ENCODE data around the gene CDKN2A. TPM values are rescaled to one million over a fixed set of nuclear protein-coding genes. Genes with fewer than 3 reads are reported as not detected.

Gene CDKN2A
- total and polyA plus RNA-seq, 11 donors: 0.40 to 1.7 (median 0.85) TPM; not detected in 4

DNA sequence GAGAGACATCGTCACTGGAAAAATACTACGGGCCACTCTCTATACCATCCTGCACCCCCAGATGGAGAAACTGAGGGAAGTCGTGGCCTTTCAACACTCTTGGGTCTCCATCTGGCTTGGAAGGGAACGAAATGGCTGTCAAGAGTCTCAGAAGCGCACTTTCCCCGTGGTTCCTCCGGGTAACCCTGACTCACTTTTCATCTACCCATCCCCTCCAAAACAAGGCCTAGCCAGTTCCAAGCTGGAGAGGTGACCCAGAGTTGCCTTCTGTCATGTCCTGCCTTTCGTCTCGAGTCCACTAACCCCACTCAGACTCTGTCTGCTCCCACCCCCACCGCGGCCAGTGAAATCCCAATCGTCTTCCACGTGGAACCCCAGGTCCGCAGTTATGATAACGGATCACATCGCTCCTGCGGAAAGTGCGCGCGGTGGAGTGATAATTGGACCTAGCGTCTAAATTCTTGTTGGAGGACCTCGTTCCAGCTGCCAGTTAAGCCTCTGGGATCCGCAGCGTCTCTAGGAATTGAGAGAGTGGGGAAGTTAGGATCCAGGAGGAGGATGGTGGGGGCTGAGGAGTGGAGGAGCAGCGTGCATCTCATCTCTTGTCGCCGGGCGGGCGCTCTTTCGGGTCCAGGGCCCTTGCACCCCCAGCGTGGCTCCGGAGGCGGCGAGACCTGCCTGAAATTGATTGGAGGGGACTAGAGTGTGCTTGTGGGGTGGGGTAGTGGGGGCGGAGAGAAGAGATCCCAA lies 4.6 kb downstream of the CDKN2A start:
- no peak for DNase-seq
- no peaks in the 10 kb centered on the region for H3K9me3 ChIP-seq
- H3K4me3 ChIP-seq: no peak overlapping the region
- H3K36me3 ChIP-seq: no peaks in the 10 kb centered on the region
- peaks cover 23 to 89% (median 66%) of the 10 kb centered on the region in 9 donors for H3K27me3 ChIP-seq
- intact Hi-C loops (cut with DNase I): loop anchor here in 2 of 10 donors (10.0 kb wide), 3 partner anchors 65 to 175 kb away; no protein-coding TSS in a partner anchor
- H3K27ac ChIP-seq: no peak overlapping the region
- ATAC-seq: no peak
- H3K4me1 ChIP-seq: peaks cover 0 to 13% (median 3%) of the 10 kb centered on the region in 12 donors
- WGBS, 4 donors: 10 to 31% (median 26%) methylated on average over 29 to 35 of the region's 35 CpGs
- no peak for TF ChIP-seq POLR2A (IDR thresholded peaks at IDR 0.05)
- TF ChIP-seq, protein P1, sequence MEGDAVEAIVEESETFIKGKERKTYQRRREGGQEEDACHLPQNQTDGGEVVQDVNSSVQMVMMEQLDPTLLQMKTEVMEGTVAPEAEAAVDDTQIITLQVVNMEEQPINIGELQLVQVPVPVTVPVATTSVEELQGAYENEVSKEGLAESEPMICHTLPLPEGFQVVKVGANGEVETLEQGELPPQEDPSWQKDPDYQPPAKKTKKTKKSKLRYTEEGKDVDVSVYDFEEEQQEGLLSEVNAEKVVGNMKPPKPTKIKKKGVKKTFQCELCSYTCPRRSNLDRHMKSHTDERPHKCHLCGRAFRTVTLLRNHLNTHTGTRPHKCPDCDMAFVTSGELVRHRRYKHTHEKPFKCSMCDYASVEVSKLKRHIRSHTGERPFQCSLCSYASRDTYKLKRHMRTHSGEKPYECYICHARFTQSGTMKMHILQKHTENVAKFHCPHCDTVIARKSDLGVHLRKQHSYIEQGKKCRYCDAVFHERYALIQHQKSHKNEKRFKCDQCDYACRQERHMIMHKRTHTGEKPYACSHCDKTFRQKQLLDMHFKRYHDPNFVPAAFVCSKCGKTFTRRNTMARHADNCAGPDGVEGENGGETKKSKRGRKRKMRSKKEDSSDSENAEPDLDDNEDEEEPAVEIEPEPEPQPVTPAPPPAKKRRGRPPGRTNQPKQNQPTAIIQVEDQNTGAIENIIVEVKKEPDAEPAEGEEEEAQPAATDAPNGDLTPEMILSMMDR (IDR thresholded peaks at IDR 0.05): no peak

DNA sequence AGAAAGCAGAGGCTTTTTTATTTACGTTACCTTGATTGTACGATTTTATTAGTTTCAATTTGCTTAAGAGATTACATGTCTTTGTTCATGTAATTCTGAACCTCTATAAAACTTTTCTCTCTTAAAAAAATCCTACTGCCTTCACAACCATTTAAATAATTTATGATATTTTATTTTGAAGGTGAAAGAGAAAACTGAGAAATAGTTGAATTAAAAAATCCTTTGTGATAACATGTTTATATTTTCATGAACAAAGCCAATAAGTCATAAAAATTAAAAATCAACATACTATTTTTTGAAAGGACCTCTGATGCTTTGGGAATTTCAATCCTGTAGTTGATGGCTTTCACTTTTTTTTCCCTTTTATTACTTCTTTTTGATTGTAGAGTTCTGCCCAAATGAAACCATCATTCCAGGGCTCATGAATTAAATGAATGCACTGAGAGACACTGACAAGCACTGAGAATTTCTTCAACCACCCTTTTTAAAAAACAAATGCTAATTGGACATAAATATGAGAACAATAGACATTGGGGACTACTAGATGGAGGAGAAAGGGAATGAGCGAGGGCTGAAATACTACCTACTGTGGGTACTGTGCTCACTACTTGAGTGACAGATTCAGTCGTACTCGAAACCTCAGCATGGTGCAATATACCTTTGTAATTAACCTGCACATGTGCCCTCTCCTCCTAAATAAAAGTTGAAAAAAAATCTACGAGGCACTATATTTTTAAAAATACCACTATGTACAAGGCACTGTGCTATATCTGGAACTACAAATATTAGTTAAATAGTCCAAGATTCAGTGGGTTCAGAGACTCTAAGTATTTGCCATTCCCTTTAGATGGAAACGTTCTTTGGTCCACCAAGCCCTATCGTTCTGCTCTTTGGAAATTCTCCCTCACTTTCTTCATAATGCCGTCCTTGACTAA lies 5.9 kb downstream of the CDKN2A start:
- 27 to 44% (median 39%) methylated on average over 9 of the region's 9 CpGs for WGBS, 4 donors
- no peak for DNase-seq
- no peak for TF ChIP-seq POLR2A (IDR thresholded peaks at IDR 0.05)
- TF ChIP-seq, protein P1 (IDR thresholded peaks at IDR 0.05): no peak
- Histone ChIP-seq H3K4me3 (no peak overlapping the region), H3K27me3 (peaks cover 14 to 94% (median 70%) of the 10 kb centered on the region in 9 donors), H3K27ac (no peak overlapping the region), H3K9me3 (no peaks in the 10 kb centered on the region), H3K36me3 (no peaks in the 10 kb centered on the region), H3K4me1 (peaks cover 0 to 7% (median 0%) of the 10 kb centered on the region in 12 donors)
- intact Hi-C loops (cut with DNase I): no loop called here
- ATAC-seq: no peak

DNA sequence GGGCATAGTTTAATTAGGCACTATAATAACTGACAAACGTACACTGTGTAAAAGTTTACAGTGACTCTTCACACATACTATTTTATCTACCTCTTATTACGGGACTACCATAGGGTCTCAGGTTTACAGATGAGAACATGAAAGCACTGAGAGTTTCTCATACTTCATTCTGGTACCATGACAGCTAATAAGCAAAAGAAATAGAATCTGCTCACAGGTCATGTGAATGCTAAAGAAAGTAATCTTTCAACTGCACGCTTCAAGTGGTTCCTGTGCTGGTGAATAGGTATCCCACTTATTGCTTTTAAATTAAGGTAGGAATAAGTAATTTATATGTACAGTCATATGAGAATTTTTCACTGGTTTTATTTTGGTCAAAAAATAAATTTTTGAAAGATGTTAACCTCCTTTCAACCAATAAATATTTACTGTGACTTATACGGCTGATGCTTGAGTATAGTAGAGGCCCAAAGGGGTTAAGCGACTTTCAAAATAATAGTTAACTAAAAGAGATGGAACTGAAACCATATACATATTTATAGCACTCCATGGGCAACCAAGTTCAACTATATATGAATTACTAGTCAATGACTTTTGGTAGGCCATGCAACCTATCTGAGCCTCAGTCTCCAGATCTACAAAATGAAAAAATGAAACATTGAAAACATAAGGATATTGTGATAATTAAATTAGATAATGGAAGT lies 8.1 kb downstream of the CDKN2A start:
- WGBS, 4 donors: 61 to 76% (median 70%) methylated on average over 5 of the region's 5 CpGs
- no peak for ATAC-seq
- Histone ChIP-seq H3K27me3 (peaks cover 11 to 96% (median 71%) of the 10 kb centered on the region in 9 donors), H3K4me1 (peaks cover 0 to 4% (median 0%) of the 10 kb centered on the region in 12 donors), H3K9me3 (no peaks in the 10 kb centered on the region), H3K4me3 (no peak overlapping the region), H3K27ac (no peak overlapping the region), H3K36me3 (no peaks in the 10 kb centered on the region)
- DNase-seq: no peak
- no peak for TF ChIP-seq POLR2A (IDR thresholded peaks at IDR 0.05)
- TF ChIP-seq, protein P1 (IDR thresholded peaks at IDR 0.05): no peak
- intact Hi-C loops (cut with DNase I): no loop called here
